ENCODE results near the gene ZIC5. TPM values are rescaled to one million over a fixed set of nuclear protein-coding genes. Genes with fewer than 3 reads are reported as not detected.

Gene ZIC5
- total RNA-seq, 3 donors from 2014 or later (not counting 1 experiment from before 2014, with no cell fraction given), result not detected

DNA sequence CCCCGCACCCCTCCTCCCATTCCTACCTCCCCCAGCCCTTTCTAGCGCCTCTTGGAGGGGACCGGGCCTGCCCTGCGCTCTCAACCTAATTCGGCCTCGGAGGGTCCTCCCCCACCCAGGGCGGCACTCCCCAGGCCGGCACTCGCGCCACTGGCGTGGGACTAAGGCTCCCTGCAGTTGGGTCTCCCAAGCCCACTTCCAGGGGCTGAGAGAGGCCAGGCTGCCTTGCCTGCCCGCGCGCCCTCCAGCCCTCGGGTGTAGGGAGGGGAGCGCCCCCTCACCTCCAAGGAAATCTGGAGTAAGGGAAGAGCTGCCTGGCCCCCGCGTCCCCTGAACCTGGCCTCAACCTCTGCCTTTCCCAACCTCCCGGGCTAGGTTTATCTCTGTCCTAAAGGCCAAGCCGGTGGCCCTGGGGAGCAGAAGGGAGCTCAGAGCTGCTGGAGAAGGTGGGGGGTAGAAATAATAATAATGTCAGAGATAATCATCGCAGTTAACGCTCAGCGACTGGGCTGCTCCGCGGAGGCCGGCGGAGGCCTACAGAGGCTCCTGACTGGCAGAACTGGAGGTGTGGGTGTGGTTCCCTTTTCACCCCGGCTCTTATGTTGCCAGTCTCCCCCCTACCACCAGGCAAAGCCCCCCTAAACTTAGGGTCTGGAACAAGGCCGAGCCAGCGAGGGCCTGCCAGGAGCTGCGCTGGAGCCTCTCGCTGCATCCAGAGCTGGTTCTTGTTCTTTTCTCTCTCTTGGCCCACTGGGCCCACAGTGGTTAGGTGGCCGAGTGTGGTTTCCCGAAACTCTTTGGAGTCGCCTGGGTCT is 19.7 kb upstream of the ZIC5 start:
- 13% methylated on average over 32 of the region's 35 CpGs for WGBS (ENCODE audit: insufficient coverage)
- peak in 1 of 2 donors; percentile 14 for DNase-seq
- intact Hi-C loops (cut with micrococcal nuclease), result no loop called here
- Mint-ChIP-seq H3K36me3 (peaks cover 20% of the 10 kb centered on the region), H3K27ac (no peak overlapping the region), H3K4me1 (peaks cover 9 to 26% of the 10 kb centered on the region in 2 donors), H3K4me3 (no peak overlapping the region), H3K27me3 (ENCODE audit: low read depth in 2 of 2) (peaks cover 86 to 92% of the 10 kb centered on the region in 2 donors), H3K9me3 (peaks cover 2 to 6% of the 10 kb centered on the region in 2 donors)
- Histone ChIP-seq H3K4me3 (ENCODE audit: low read length) (no peak overlapping the region), H3K27me3 (ENCODE audit: control insufficient read depth, insufficient read depth, low read length) (peaks cover 99% of the 10 kb centered on the region), H3K36me3 (ENCODE audit: control insufficient read depth, insufficient read depth, low read length) (no peaks in the 10 kb centered on the region), H3K27ac (ENCODE audit: low read length) (no peak overlapping the region), H3K9me3 (ENCODE audit: control insufficient read depth, insufficient read depth, low read length) (peaks cover 29% of the 10 kb centered on the region), H3K4me1 (ENCODE audit: control insufficient read depth, insufficient read depth, low read length) (peaks cover 26% of the 10 kb centered on the region)
- no peak for ATAC-seq
- TF ChIP-seq, protein P1, sequence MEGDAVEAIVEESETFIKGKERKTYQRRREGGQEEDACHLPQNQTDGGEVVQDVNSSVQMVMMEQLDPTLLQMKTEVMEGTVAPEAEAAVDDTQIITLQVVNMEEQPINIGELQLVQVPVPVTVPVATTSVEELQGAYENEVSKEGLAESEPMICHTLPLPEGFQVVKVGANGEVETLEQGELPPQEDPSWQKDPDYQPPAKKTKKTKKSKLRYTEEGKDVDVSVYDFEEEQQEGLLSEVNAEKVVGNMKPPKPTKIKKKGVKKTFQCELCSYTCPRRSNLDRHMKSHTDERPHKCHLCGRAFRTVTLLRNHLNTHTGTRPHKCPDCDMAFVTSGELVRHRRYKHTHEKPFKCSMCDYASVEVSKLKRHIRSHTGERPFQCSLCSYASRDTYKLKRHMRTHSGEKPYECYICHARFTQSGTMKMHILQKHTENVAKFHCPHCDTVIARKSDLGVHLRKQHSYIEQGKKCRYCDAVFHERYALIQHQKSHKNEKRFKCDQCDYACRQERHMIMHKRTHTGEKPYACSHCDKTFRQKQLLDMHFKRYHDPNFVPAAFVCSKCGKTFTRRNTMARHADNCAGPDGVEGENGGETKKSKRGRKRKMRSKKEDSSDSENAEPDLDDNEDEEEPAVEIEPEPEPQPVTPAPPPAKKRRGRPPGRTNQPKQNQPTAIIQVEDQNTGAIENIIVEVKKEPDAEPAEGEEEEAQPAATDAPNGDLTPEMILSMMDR (IDR thresholded peaks at IDR 0.05), result no peak

DNA sequence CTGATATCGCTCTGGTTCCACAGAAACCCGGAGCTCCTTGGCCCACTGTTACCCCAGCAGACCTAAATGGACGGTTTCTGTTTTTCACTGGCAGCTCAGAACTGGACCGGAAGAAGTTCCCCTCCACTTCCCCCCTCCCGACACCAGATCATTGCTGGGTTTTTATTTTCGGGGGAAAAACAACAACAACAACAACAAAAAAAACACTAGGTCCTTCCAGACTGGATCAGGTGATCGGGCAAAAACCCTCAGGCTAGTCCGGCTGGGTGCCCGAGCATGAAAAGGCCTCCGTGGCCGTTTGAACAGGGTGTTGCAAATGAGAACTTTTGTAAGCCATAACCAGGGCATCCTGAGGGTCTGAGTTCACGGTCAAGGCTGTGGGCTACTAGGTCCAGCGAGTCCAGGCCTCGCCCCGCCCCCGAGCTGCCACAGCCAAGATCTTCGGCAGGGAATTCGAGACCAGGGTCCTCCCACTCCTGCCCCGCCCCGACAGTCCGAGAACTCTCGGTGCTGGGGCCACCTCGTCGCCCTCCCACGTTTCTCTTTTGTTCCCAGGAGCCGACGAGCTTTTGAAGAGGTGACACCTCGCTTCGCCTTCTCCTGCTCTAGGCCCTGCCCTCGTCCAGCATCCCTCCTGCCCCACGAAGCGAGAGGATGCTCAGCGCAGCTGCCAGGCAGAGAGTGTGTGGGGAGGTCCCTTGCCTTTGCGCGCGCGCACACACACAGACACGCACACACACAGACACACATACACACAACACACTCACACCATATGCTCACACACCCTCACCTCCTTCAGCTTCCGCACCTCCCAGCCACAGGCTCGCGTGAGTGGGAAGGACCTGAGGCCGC is 18.8 kb upstream of the ZIC5 start:
- H3K27me3 Mint-ChIP-seq (ENCODE audit: low read depth in 2 of 2), result peaks cover 83 to 89% of the 10 kb centered on the region in 2 donors
- Histone ChIP-seq H3K27ac (ENCODE audit: low read length) (no peak overlapping the region), H3K4me1 (ENCODE audit: control insufficient read depth, insufficient read depth, low read length) (peaks cover 26% of the 10 kb centered on the region), H3K36me3 (ENCODE audit: control insufficient read depth, insufficient read depth, low read length) (no peaks in the 10 kb centered on the region), H3K9me3 (ENCODE audit: control insufficient read depth, insufficient read depth, low read length) (peaks cover 25% of the 10 kb centered on the region), H3K4me3 (ENCODE audit: low read length) (no peak overlapping the region), H3K27me3 (ENCODE audit: control insufficient read depth, insufficient read depth, low read length) (peaks cover 98% of the 10 kb centered on the region)
- no peak overlapping the region for H3K27ac Mint-ChIP-seq
- intact Hi-C loops (cut with micrococcal nuclease), result no loop called here
- peaks cover 17% of the 10 kb centered on the region for H3K36me3 Mint-ChIP-seq
- peak in 1 of 3 donors; percentile 10 for ATAC-seq
- peaks cover 13 to 22% of the 10 kb centered on the region in 2 donors for H3K4me1 Mint-ChIP-seq
- DNase-seq, result peak in 1 of 2 donors; percentile 31
- peaks cover 2 to 6% of the 10 kb centered on the region in 2 donors for H3K9me3 Mint-ChIP-seq
- 10% methylated on average over 42 of the region's 42 CpGs for WGBS (ENCODE audit: insufficient coverage)
- TF ChIP-seq, protein P1 (IDR thresholded peaks at IDR 0.05), result no peak
- peak overlapping the region; percentile 31 for H3K4me3 Mint-ChIP-seq

DNA sequence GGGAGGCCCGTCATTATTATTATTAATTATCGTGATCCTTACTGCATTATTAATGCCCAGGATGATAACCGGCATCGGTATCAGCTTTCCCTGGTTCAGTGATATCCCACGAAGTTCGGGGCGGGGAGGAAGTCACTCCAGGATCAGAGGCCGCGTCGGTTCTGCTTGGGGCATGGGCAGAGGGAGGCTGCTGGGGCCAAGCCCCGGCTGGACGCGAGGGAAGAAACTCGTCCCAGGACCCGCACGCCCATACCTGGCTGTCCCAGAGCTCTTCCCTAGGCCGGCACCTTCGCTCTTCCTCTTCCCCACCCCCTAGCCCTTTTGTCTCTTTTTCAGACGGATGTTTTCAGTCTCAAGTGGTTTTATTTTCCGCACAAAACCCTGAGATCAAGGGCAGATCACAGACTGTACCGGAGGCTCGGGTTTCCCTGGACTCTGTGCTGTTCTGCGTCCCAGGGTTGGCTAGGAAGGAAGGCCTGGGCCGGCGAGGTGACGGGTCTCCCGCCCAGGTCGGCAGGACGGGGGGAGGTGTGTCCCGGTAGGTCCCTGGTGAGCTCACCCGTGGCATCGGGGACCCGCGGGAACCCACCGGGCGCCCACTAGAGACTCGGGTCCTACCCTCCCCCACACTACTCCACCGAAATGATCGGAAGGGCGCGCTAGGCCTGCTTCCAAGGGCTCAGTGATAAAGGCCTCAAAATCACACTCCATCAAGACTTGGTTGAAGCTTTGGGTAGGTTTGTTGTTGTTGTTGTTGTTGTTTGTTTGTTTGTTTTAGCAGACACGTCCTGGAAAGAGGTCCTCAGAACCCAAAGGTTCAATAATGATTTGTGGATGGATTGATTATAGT is 17.9 kb upstream of the ZIC5 start:
- H3K9me3 Mint-ChIP-seq, result peaks cover 0 to 2% of the 10 kb centered on the region in 2 donors
- H3K4me1 ChIP-seq (ENCODE audit: control insufficient read depth, insufficient read depth, low read length), result peaks cover 34% of the 10 kb centered on the region
- TF ChIP-seq, protein P1 (IDR thresholded peaks at IDR 0.05), result no peak
- peak in 1 of 2 donors; percentile 34 for DNase-seq
- H3K36me3 ChIP-seq (ENCODE audit: control insufficient read depth, insufficient read depth, low read length), result no peaks in the 10 kb centered on the region
- peak overlapping the region in 1 of 2 donors; percentile 16 for H3K27ac Mint-ChIP-seq
- H3K9me3 ChIP-seq (ENCODE audit: control insufficient read depth, insufficient read depth, low read length), result peaks cover 29% of the 10 kb centered on the region
- H3K27me3 ChIP-seq (ENCODE audit: control insufficient read depth, insufficient read depth, low read length), result peaks cover 97% of the 10 kb centered on the region
- intact Hi-C loops (cut with micrococcal nuclease), result no loop called here
- peaks cover 13 to 21% of the 10 kb centered on the region in 2 donors for H3K4me1 Mint-ChIP-seq
- peak in 2 of 3 donors; percentile 10 to 32 for ATAC-seq
- no peak overlapping the region for H3K4me3 ChIP-seq (ENCODE audit: low read length)
- H3K27ac ChIP-seq (ENCODE audit: low read length), result no peak overlapping the region
- H3K27me3 Mint-ChIP-seq (ENCODE audit: low read depth in 2 of 2), result peaks cover 76 to 82% of the 10 kb centered on the region in 2 donors
- whole genome bisulfite sequencing (ENCODE audit: insufficient coverage), result 5% methylated on average over 35 of the region's 42 CpGs
- peaks cover 10% of the 10 kb centered on the region for H3K36me3 Mint-ChIP-seq
- peak overlapping the region; percentile 72 for H3K4me3 Mint-ChIP-seq

All from natural killer cell (primary cell).